ENCODE measurements around the gene SLC35G6.
"Not testable (repeated sequence)": the region's sequence is repeated elsewhere in the genome, so short reads cannot be mapped to it uniquely, and the experiment has no call there.

SLC35G6 gene

DNA sequence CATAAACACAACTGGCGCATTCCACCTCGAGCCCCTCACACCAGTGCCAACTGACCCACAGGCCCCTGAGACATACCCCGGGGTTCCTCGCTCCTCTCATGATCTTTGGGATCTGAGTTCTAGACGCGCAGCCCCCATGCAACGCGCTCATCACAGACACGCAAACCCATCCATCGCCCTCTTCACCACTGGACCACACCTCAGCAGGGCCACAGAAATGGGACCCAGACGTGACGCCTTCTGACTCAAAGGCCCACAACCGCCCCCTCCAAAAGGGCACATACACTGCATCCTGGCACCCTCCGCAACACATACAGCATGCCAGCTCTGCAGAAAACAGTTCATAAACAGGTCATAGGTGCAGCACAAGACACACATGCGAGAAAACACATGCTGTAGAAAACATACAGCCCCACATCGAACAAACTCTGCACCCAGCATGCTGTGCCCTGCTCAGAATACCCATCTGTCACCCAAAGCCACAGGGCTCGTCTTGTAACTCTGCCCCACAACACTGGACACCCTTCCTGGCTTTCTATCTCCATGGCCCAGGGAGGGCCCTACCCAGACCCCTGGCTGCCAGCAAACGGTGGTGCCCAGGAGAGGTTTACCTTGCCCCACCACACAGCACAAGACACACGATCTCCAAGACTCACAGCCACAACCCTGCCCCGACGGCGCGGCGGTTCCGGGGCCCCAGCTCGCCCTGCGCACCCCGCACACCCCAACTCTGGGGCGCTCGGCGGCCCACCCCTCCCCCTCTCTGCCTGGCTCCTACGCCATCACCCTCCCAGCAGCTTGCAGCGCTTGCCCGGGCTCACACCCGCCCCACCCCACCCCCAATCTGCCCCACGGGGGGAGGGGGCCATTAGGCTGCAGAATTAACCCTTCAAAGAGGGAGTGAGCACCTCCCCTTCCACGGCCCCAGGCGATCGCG lies 2.7 kb upstream of the SLC35G6 start:
- peak in 1 of 3 experiments; percentile 23 for DNase-seq (ENCODE audit: low read depth in 2 of 3, low spot score in 2 of 3)

DNA sequence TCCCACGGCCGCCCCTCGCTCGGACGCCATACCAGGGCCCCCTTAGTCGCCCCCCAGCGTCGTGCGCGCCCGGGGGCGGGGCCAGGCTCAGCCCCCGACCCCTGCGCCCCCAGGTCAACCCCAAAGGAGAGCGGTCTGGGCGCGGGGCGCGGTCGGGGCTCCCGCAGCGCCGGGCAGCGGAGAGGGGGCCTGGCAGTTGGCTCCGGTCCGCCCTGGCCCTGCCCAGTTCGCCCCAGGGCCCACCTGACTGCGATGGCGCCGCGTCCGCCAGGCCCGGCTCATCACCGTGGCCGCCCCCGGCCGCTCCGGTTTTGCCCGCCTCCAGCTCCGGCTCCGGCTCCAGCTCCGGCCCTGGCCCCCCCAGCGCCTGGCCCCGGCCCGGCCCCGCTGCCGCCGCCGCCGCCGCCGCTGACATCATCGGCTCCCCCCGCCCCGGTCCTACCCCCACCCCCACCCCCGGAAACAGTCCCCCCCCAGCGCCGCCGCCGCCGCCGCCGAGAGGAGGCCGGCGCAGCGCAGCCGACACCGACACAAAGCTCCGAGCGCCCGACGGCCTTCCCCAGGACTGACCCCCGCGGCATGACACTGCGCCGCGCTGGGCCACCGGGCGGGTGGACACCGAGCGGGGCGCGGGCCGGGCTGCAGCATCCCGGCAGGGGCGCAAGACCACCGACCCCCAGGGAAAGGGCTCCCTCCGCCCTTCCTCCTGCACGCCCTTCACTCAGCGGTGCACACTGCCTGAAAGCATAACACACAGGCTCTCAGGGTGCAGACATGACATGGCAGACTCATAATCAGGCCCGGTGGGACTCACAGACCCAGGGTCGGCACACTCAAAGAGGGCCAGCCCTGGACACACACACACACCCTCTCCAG lies 1.8 kb upstream of the SLC35G6 start, which contains the start of gene ZBTB4:
TSS of gene ZBTB4 (minus strand) at position 419 of the 876 bp plus-strand sequence. CDS start 12,830 bp downstream, outside the sequence.
- DNase-seq (ENCODE audit: low read depth in 2 of 3, low spot score in 2 of 3), result peak in 2 of 3 experiments; percentile 23 to 40

DNA sequence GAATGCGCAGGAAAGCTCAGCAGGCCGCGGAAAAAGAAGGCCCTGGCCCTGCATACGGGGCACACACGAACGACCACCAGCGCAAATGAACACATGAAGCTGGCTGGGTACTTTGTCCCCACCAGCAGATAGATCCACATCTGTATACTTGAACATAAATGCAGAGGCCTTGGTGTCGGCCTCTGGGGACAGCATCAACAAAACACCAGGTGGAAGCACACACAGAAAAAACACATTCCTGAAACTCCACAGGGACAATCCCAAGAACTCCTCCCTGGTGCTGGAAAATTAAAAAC lies 1.2 kb upstream of the SLC35G6 start:
- no peak for DNase-seq (ENCODE audit: low read depth in 2 of 3, low spot score in 2 of 3)

DNA sequence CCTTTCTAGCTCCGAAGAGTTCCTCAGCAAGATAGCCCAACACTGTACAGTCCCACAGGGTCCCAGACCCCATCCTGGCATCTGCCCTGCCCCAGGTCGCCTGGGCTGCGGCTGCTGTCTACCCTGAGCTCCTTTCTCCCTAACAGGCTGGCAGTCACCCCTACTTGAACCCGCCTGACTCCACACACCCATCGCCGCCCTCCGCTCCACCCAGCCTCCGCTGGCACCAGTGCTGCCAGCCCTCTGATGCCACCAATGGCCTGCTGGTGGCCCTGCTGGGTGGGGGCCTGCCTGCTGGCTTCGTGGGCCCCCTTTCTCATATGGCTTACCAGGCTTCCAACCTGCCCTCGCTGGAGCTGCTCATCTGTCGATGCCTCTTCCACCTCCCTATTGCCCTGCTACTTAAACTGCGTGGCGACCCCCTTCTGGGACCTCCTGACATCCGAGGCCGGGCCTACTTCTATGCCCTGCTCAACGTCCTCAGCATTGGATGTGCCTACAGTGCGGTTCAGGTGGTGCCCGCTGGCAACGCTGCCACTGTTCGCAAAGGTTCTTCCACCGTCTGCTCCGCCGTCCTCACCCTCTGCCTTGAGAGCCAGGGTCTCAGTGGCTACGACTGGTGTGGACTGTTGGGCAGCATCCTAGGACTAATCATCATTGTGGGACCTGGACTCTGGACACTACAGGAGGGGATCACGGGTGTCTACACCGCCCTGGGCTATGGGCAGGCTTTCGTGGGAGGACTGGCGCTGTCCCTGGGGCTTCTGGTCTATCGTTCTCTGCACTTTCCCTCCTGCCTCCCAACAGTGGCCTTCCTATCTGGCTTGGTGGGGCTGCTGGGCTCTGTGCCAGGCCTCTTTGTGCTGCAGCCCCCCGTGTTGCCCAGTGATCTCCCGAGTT lies 846 bp downstream of the SLC35G6 start:
- not testable (repeated sequence) for DNase-seq (ENCODE audit: low read depth in 2 of 3, low spot score in 2 of 3)

DNA sequence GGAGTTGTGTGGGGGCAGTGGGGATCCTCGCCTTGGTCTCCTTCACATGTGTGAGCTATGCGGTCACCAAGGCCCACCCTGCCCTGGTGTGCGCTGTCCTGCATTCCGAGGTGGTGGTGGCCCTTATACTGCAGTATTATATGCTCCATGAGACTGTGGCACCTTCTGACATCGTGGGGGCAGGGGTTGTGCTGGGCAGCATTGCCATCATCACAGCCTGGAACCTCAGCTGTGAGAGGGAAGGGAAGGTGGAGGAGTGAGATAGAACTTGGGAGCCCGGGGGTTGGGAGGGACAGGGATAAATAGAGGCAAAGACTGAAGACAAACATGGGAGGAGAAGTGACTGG lies 1.5 kb downstream of the SLC35G6 start:
- not testable (repeated sequence) for DNase-seq (ENCODE audit: low read depth in 2 of 3, low spot score in 2 of 3)

DNA sequence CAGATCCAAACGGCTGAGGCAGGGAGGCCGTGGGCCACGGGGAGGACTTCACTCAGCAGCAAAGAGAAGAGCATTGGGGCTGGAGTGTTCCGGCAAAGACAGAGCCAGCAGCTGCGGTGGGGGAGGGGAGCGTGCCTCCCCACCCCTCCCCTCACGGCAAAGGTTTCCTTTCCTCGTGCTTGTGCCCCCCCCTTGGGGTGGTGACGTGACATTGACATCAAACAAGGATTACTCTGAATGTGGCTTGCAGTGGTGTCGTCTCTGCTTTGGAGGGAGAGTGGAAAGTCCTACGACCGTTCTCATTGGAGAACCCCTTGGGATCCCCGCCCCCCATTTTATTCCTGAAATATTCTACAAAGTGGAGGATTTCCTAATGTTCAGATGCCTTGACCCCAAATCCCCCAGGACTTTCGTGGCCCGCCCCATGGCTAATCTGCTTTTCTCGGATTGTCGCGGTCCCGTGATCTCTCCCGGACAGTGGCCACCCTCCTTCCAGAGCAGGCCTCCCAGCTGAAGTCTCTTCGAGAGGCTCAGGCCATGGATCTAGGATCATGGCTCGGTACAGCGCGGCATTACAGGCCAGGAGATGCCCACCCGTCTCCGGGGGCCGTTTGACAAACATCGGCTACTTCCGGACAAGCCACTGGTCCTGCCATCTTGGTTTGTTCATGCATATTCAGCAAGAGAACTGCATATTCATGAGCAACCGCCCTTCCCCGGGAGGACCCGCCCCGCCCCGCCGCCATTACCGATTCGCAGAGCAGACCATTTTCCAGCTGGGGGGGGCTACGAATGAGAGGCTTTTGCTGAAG lies 2.2 kb downstream of the SLC35G6 start:
- DNase-seq (ENCODE audit: low read depth in 2 of 3, low spot score in 2 of 3), result peak; percentile 52 to 85 (median 82)

DNA sequence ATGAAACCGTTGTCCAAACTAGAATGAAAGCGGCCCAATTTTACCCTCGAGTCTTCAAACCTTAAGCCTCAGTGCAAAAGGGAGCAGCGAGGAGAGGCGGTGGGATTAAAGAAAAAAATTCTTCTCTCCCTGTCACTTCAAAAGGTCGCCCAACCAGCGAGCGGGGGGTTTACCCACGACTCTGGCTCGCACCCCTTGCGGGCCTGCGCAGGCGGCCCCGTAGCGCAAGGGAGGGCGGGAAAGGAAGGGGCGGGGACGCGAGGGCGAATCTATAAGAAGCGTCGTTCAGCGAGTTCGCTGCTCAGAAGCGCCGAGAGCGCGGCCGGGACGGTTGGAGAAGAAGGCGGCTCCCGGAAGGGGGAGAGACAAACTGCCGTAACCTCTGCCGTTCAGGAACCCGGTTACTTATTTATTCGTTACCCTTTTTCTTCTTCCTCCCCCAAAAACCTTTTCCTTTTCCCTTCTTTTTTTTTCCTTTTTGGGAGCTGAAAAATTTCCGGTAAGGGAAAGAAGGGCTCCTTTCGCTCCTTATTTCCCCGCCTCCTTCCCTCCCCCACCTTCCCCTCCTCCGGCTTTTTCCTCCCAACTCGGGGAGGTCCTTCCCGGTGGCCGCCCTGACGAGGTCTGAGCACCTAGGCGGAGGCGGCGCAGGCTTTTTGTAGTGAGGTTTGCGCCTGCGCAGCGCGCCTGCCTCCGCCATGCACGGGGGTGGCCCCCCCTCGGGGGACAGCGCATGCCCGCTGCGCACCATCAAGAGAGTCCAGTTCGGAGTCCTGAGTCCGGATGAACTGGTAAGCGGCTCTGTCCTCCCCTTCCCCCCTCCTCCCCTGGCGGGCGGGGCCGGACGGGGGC lies 3.0 kb downstream of the SLC35G6 start, which contains the start of gene POLR2A:
TSS of gene POLR2A (plus strand) at position 300 of the 852 bp plus-strand sequence.
- peak; percentile 95 to 99 (median 97) for DNase-seq (ENCODE audit: low read depth in 2 of 3, low spot score in 2 of 3)

DNA sequence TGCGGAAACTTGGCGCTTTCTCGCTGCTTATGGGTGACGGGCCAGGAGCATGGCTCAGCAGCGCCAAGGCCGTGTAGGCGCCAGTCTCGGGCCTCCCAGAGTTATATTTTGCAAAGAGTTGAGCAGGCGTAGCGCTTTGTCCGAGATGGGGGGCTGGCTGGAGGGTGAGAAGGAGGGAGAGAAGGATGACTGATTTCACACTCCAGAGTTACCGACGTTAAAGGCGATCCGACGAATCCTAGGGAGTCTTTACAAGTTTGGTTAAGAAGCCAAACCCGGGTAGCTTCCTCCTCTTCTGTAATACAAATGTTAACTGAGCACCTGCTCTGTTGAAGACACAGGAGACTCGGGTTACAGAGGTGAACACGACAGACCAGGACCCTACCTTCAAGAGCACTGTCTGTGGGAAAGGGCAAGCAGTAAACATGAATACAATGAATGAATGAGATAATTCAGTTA lies 3.7 kb downstream of the SLC35G6 start:
- DNase-seq (ENCODE audit: low read depth in 2 of 3, low spot score in 2 of 3), result no peak

DNA sequence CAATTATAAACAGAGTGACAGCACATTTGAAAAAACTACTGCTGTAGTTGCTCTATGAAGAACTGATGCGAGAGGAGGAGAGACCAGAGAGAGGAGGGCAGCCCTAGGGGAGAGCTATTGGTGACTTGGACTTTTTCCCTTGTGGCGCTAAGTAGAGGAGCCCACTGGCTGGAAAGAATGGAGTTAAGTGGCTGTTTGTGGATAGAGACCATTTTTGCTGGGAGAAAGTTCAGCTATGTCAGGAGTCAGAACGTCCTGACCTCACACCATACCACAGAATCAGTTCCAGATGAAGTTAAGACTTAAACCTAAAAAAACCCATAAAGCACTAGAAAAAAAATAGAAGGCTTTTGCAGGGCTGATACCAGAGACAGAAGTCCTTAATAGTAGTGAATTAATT lies 4.9 kb downstream of the SLC35G6 start:
- no peak for DNase-seq (ENCODE audit: low read depth in 2 of 3, low spot score in 2 of 3)

DNA sequence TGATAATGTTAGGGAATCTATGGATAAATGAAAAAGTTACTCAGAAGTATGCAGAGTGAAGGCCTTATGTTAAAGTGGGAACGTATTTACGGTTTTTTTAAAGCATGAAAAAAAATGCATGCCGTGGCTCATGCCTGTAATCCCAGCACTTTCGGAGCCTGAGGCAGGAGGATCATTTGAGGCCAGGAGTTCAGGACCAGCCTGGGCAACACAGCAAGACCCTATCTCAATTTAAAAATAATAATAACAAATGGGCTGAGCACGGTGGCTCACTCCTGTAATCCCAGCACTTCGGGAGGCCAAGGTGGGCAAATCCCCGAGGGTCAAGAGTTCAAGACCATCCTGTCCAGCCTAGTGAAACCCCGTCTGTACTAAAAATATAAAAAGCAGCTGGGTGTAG lies 8.9 kb downstream of the SLC35G6 start:
- no peak for DNase-seq (ENCODE audit: low read depth in 2 of 3, low spot score in 2 of 3)

DNA sequence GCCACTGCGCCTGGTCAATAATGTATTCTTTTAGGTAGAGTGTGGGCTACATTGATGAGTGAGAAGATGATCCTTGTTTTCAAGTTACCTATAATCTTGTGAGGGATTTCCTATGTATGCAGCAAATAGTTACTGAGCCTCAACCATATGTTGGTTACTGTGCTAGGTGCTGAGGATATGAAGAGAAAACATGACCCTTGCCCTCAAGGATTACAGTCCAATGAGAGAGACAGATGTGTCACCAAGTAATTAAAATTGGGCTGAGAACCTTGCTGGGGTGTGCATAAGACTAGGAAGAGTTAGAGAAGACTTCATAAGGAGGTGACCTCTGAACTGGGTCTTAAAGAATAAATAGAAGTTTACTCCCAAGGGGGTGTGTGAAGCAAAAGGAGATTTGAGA lies 10.3 kb downstream of the SLC35G6 start:
- DNase-seq (ENCODE audit: low read depth in 2 of 3, low spot score in 2 of 3), result no peak

DNA sequence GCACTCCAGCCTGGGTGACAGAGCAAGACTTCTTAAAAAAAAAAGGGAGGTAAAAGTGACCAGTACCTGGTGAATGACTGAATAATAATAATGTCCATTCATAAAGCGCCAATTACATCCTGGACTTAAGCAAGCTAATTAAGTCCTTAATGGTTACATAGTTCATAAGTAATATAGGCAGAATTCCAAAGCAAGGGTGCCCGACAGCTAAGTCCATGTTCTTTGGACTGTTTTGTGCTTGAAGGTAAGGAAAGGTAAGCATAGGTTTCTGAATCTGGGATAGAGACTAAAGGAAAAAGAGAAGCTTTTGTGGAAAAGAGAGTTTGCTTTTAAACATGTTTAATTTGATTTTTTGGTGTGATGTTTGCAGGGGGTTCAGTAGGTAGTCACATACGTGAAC lies 12.7 kb downstream of the SLC35G6 start:
- no peak for DNase-seq (ENCODE audit: low read depth in 2 of 3, low spot score in 2 of 3)

DNA sequence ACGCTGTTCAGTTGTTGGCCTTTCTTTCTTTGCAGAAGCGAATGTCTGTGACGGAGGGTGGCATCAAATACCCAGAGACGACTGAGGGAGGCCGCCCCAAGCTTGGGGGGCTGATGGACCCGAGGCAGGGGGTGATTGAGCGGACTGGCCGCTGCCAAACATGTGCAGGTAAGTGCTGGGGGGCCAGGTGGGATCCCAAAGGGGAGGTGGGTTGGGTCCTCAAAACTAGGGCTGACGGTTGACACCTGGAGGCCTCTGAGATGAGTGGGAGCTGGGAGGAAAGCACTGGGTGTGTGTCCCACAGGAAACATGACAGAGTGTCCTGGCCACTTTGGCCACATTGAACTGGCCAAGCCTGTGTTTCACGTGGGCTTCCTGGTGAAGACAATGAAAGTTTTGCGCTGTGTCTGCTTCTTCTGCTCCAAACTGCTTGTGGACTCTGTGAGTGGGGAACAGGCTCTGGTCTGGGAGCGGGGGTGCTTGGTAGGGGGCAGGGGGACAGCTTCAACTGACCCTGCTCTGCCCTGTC lies 14.7 kb downstream of the SLC35G6 start:
- DNase-seq (ENCODE audit: low read depth in 2 of 3, low spot score in 2 of 3), result no peak

DNA sequence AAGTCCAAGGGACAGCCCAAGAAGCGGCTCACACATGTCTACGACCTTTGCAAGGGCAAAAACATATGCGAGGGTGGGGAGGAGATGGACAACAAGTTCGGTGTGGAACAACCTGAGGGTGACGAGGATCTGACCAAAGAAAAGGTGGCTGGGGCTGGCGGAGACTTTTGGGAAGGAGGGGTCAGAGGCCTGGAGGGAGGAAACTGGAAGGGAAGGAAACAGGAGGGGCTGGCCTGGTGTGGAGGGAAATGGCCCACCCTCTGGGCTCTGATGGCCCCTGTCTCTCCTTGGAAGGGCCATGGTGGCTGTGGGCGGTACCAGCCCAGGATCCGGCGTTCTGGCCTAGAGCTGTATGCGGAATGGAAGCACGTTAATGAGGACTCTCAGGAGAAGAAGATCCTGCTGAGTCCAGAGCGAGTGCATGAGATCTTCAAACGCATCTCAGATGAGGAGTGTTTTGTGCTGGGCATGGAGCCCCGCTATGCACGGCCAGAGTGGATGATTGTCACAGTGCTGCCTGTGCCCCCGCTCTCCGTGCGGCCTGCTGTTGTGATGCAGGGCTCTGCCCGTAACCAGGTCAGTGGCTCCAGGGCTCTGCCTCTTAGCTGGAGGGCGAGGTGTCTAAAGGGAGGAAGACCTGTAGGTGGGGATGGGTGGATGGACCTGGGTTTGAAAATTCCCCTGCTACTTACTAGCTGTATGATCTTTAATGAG lies 15.4 kb downstream of the SLC35G6 start:
- DNase-seq (ENCODE audit: low read depth in 2 of 3, low spot score in 2 of 3), result no peak

DNA sequence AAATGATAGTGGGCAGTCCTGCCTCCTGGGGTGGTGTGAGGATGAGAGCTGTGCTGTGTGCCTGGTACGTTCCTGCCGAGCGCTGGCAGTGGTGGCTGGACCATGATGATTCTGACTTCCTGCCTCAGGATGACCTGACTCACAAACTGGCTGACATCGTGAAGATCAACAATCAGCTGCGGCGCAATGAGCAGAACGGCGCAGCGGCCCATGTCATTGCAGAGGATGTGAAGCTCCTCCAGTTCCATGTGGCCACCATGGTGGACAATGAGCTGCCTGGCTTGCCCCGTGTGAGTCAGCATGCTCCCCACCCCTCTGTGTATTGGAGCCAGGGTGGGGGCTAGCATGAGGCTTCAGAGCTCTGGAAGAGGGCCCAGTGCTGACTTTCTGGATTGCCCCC lies 16.0 kb downstream of the SLC35G6 start:
- no peak for DNase-seq (ENCODE audit: low read depth in 2 of 3, low spot score in 2 of 3)

DNA sequence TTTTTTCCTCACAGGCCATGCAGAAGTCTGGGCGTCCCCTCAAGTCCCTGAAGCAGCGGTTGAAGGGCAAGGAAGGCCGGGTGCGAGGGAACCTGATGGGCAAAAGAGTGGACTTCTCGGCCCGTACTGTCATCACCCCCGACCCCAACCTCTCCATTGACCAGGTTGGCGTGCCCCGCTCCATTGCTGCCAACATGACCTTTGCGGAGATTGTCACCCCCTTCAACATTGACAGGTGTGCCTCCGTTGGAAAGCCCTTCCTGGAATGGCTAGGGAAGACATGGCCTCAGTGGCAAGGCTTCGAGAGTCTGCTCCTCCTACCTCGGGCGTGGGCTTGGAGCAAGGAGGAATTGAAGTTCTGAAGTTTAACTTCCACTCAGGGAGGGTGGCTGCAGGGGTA lies 16.4 kb downstream of the SLC35G6 start:
- no peak for DNase-seq (ENCODE audit: low read depth in 2 of 3, low spot score in 2 of 3)

DNA sequence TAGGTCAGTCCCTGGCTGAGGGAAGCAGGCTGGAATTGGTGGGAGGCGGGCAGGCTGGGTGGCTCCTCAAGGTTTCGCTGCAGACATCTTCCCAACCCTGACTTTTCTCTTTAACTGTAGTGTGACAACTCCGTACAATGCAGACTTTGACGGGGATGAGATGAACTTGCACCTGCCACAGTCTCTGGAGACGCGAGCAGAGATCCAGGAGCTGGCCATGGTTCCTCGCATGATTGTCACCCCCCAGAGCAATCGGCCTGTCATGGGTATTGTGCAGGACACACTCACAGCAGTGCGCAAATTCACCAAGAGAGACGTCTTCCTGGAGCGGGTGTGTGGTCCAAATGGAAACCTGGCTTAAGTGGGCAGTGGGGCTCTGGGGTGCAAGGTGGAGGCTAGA lies 17.9 kb downstream of the SLC35G6 start:
- no peak for DNase-seq (ENCODE audit: low read depth in 2 of 3, low spot score in 2 of 3)

DNA sequence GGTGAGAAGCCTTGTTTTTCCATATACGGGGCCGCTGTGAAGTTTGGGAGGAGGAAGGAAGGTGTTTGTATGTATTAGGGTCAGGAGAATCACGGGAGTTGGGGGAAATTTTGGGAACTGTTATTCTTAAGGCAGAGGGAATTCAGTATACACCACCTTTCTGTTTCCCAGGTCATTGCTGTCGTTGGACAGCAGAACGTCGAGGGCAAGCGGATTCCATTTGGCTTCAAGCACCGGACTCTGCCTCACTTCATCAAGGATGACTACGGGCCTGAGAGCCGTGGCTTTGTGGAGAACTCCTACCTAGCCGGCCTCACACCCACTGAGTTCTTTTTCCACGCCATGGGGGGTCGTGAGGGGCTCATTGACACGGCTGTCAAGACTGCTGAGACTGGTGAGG lies 20.5 kb downstream of the SLC35G6 start:
- DNase-seq (ENCODE audit: low read depth in 2 of 3, low spot score in 2 of 3), result no peak
